GM12865 (cell line): Measurements from ENCODE around the gene SPOCK1.

Experiments used
- DNase-seq: peaks from one replicate; pipeline ENCODE4 v3.0.0; 2010; ENCODE audit warnings: low read depth
- H3K4me3 ChIP-seq: 2 replicates; pipeline ENCODE4 v1.5.1; 2011; ENCODE audit warnings: mild to moderate bottlenecking, low read depth, low read length, control low read depth
- TF ChIP-seq, protein P1 (sequence below): IDR thresholded peaks from 2 replicates; pipeline ENCODE4 v1.5.1; 2011; ENCODE audit warnings: low read length, control low read depth, low read depth, inconsistent platforms; ENCODE audit not compliant: insufficient read depth; ENCODE audit errors: missing control alignments

SPOCK1 gene

GRCh38 chr5:137114529-137114928, 384.6 kb downstream of the SPOCK1 start:
- TF ChIP-seq, protein P1, sequence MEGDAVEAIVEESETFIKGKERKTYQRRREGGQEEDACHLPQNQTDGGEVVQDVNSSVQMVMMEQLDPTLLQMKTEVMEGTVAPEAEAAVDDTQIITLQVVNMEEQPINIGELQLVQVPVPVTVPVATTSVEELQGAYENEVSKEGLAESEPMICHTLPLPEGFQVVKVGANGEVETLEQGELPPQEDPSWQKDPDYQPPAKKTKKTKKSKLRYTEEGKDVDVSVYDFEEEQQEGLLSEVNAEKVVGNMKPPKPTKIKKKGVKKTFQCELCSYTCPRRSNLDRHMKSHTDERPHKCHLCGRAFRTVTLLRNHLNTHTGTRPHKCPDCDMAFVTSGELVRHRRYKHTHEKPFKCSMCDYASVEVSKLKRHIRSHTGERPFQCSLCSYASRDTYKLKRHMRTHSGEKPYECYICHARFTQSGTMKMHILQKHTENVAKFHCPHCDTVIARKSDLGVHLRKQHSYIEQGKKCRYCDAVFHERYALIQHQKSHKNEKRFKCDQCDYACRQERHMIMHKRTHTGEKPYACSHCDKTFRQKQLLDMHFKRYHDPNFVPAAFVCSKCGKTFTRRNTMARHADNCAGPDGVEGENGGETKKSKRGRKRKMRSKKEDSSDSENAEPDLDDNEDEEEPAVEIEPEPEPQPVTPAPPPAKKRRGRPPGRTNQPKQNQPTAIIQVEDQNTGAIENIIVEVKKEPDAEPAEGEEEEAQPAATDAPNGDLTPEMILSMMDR: no peak
- no peak for DNase-seq
- no peak overlapping the region for H3K4me3 ChIP-seq

DNA sequence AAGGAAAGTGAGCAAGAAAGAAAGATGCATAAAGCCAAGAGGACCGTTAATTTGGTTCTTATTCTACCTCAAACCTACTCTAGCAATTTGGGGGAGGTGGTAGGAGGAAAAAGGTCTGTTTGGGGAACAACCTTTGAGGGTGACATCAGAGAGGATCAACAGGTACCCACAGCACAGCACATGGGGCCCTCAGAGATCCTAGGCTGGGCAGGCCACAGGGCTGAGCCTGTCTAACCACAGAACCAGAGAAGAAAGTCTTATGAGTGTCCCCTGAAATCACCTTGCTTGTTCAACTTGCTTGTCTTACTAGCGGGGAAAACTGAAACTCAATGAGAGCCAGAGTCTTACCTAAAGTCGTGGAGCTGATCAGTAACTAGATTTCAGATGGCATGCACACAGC, 385.2 kb downstream of the SPOCK1 start:
- TF ChIP-seq, protein P1: no peak
- no peak overlapping the region for H3K4me3 ChIP-seq
- DNase-seq: no peak

DNA sequence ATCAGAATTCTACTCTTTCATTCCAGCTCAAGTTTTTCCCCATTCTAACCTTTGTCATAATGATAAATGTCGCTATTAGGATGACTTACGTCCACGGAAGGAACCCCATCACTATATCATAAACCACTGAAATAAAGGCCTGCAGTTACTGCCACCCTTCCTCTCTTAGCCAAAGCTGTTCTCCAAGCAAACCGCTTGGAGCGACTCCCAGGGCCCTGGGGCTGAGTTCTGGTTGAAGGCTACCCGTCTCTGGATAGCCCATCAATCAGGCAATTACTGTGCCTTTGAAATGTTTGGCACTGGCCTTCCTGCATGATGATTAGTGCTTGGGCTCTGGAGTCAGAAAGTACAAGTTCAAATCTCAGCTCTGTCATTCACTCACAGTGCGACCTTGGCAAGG, 386.0 kb downstream of the SPOCK1 start:
- no peak overlapping the region for H3K4me3 ChIP-seq
- DNase-seq: no peak
- TF ChIP-seq, protein P1: no peak

GRCh38 chr5:137105351-137106035, 393.6 kb downstream of the SPOCK1 start:
- TF ChIP-seq, protein P1: no peak
- DNase-seq: no peak
- H3K4me3 ChIP-seq: no peak overlapping the region

DNA sequence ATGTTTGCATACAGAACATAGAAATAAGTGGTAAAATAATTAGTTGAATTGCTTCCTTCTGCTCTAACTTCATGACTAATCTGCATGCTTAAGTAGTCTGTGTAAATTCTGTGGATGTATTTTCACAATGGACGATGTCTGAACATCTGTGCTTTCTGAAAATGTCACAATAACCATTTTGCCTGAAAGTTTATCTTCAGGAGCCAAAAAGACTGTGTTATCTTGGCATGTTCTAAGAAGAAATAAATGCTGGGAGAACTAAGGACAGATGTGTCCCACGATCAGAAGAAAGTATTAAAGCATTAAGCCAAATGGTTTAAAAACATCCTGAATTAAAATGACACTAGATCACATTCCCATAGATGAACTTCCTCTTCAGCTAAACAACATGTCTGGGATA, 397.6 kb downstream of the SPOCK1 start:
- H3K4me3 ChIP-seq: no peak overlapping the region
- TF ChIP-seq, protein P1: no peak
- no peak for DNase-seq

GRCh38 chr5:137099651-137100050, 399.5 kb downstream of the SPOCK1 start:
- DNase-seq: no peak
- no peak overlapping the region for H3K4me3 ChIP-seq
- TF ChIP-seq, protein P1: no peak

GRCh38 chr5:137098663-137099062, 400.5 kb downstream of the SPOCK1 start:
- TF ChIP-seq, protein P1: no peak
- no peak for DNase-seq

More at GRCh38 chr5:137098663-137099062, 400.5 kb downstream of the SPOCK1 start:
- no peak overlapping the region for H3K4me3 ChIP-seq
